ENCODE measurements around the gene ARHGEF37. TPM values are rescaled to one million over a fixed set of nuclear protein-coding genes. Genes with fewer than 3 reads are reported as not detected.

ARHGEF37 gene
- total RNA-seq, 1 experiment from 2014 or later, result 0.42 TPM

DNA sequence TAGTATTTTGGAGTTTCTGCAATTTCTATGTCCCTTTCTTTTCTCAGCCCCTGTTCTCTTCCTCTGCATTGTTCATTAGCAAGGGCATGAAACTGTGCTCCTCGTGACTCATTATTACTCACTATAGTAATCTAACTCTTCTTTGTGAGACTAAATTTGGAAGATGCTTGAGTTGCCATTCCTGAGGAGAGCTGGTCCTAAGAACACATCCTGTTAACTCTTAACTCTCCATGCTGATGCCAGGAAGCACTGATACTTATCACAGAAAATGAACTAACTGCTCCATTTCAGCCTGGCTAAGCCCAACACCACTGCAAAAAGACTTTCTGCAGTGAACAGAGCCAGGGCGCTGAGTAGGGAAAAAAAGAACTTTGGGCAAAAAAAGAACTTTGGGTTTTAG, 19.4 kb upstream of the ARHGEF37 start:
- Histone ChIP-seq H2AFZ (ENCODE audit: low read length) (no peak overlapping the region), H2AK5ac (ENCODE audit: insufficient read length, low read length) (no peak overlapping the region), H4K20me1 (ENCODE audit: control insufficient read depth, insufficient read depth, insufficient read length) (no peaks in the 10 kb centered on the region), H3K4ac (ENCODE audit: low read depth, low read length) (no peak overlapping the region), H3K14ac (ENCODE audit: insufficient read depth, low read length) (no peak overlapping the region), H3K79me2 (ENCODE audit: insufficient read depth, low read length) (no peaks in the 10 kb centered on the region), H3K79me1 (ENCODE audit: insufficient read depth, low read depth, low read length, poor library complexity, severe bottlenecking) (no peaks in the 10 kb centered on the region), H3K4me2 (ENCODE audit: insufficient read depth, insufficient read length, low read length) (peak overlapping the region; percentile 12), H2BK15ac (ENCODE audit: low read depth, low read length) (no peak overlapping the region), H4K91ac (ENCODE audit: insufficient read length, low read depth, low read length) (no peak overlapping the region), H3K27me3 (ENCODE audit: insufficient read depth, low read length) (no peaks in the 10 kb centered on the region), H2BK12ac (ENCODE audit: insufficient read length, low read depth, low read length) (no peak overlapping the region), H3K4me1 (ENCODE audit: insufficient read depth, low read length) (peaks cover 6% of the 10 kb centered on the region), H3K23ac (ENCODE audit: insufficient read length, low read depth, low read length) (no peak overlapping the region), H3K27ac (ENCODE audit: insufficient read length, low read depth, low read length) (peak overlapping the region; percentile 70), H3T11ph (ENCODE audit: low read length) (no peak overlapping the region), H3K9ac (ENCODE audit: extremely low read depth, insufficient read length, low read length) (no peak overlapping the region), H4K5ac (ENCODE audit: insufficient read length, low read depth, low read length) (no peak overlapping the region), H2BK5ac (ENCODE audit: insufficient read length, low read length) (no peak overlapping the region), H4K8ac (replicated peaks; ENCODE audit: insufficient read length, low read depth, low read length) (no peak overlapping the region), H3K9me3 (ENCODE audit: control insufficient read depth, low read depth, low read length) (no peaks in the 10 kb centered on the region), H2BK20ac (ENCODE audit: low read depth, low read length, poor library complexity, severe bottlenecking) (peak overlapping the region; percentile 91), H2BK120ac (ENCODE audit: low read depth, low read length, poor library complexity, severe bottlenecking) (peak overlapping the region; percentile 88), H3K56ac (ENCODE audit: insufficient read length, low read depth, low read length) (no peak overlapping the region), H3K23me2 (ENCODE audit: insufficient read length, low read depth, low read length, poor library complexity, severe bottlenecking) (no peaks in the 10 kb centered on the region), H3K18ac (ENCODE audit: insufficient read length, low read depth, low read length) (no peak overlapping the region)
- Mint-ChIP-seq H3K36me3 (ENCODE audit: insufficient read depth in 1 of 3, low read depth in 3 of 3) (no peaks in the 10 kb centered on the region), H3K4me1 (peaks cover 23 to 31% of the 10 kb centered on the region in 2 experiments), H3K27ac (peak overlapping the region; percentile 76 to 94 (median 92); a peak in 4 of 7 replicates), H3K4me3 (no peak overlapping the region), H3K9me3 (no peaks in the 10 kb centered on the region), H3K27me3 (ENCODE audit: low read depth) (no peaks in the 10 kb centered on the region)
- WGBS (ENCODE audit: extremely low coverage, insufficient read length, low lambda C conversion rate), result no CpG with 5 or more reads among the region's 2 CpGs
- peak; percentile 42 for DNase-seq
- TF ChIP-seq, protein P1, sequence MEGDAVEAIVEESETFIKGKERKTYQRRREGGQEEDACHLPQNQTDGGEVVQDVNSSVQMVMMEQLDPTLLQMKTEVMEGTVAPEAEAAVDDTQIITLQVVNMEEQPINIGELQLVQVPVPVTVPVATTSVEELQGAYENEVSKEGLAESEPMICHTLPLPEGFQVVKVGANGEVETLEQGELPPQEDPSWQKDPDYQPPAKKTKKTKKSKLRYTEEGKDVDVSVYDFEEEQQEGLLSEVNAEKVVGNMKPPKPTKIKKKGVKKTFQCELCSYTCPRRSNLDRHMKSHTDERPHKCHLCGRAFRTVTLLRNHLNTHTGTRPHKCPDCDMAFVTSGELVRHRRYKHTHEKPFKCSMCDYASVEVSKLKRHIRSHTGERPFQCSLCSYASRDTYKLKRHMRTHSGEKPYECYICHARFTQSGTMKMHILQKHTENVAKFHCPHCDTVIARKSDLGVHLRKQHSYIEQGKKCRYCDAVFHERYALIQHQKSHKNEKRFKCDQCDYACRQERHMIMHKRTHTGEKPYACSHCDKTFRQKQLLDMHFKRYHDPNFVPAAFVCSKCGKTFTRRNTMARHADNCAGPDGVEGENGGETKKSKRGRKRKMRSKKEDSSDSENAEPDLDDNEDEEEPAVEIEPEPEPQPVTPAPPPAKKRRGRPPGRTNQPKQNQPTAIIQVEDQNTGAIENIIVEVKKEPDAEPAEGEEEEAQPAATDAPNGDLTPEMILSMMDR (conservative IDR thresholded peaks at IDR 0.05), result no peak
